Cerebellar cortex (tissue), 1 donor: ENCODE measurements around the gene SORCS3.

Experiments
- DNase-seq: peaks from one replicate; pipeline ENCODE4 v3.0.0-alpha.2; 2015; ENCODE audit warnings: low spot score

SORCS3 gene

GRCh38 chr10:105023211-105024111 lies 382.4 kb downstream of the SORCS3 start:
- DNase-seq: no peak

DNA sequence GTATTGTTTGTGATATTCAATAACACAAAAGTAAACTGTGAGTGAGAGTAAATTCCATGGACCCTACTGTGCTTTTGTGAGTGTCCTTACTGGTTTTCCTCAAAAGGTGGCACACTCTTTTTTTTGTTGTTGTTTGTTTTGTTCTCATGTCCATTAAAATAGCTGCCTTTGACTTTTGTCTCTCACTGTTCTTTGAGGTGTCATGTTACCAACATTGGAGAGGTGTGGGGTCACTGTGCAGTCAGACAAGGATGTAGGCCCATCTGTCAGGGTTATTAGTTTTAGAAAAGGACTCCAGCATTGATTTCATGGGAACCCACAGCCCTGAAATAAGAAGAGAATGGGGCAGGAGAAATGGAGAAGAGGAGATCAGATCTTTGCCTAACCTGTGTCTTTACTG lies 383.1 kb downstream of the SORCS3 start:
- no peak for DNase-seq

GRCh38 chr10:105025092-105025491 lies 384.0 kb downstream of the SORCS3 start:
- DNase-seq: no peak

DNA sequence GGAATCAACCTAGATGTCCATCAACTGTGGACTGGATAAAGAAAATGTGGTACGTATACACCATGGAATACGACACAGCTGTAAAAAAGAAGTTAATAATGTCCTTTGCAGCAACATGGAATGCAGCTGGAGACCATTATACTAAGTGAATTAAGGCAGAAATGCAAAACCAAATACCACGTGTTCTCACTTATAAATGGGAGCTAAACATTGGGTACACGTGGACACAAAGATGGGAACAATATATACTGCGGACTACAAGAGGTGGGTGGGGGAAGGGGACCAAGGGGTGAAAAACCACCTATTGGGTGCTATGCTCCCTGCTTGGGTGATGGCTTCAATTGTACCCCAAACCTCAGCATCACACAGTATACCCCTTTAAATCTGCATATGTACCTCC lies 385.5 kb downstream of the SORCS3 start:
- no peak for DNase-seq

GRCh38 chr10:105029286-105029685 lies 388.2 kb downstream of the SORCS3 start:
- DNase-seq: no peak

- no peak for DNase-seq
Observed at GRCh38 chr10:105037022-105037421, 395.9 kb downstream of the SORCS3 start.

- no peak for DNase-seq
Observed at GRCh38 chr10:105041956-105042355, 400.9 kb downstream of the SORCS3 start.

- no peak for DNase-seq
Observed at GRCh38 chr10:105042906-105043552, 401.9 kb downstream of the SORCS3 start.

DNA sequence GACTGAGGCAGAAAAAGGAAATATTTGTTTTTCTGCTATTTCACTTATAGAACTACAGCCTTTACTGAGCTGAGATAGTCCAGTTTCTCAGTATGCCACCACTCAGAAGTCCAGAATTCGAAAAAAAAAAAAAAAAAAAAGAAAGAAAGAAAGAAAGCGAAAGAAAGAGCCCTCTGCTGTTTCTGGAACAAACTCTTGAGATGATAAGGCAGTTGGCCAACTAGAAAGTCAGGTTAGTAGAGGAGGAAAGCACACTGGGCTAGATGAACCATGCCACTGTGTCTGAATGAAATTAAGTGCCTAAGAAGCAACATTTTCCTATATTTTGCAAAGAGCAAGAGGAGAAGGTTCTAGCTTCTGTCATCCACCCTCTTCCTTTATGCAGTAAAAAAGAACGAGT lies 403.8 kb downstream of the SORCS3 start:
- no peak for DNase-seq

- DNase-seq: no peak
Observed at GRCh38 chr10:105056413-105056812, 415.3 kb downstream of the SORCS3 start.

- DNase-seq: no peak
Observed at GRCh38 chr10:105062951-105063350, 421.9 kb downstream of the SORCS3 start.

GRCh38 chr10:105063796-105064195 lies 422.7 kb downstream of the SORCS3 start:
- DNase-seq: peak; percentile 12

GRCh38 chr10:105068497-105068896 lies 427.4 kb downstream of the SORCS3 start:
- DNase-seq: no peak

- DNase-seq: no peak
Observed at GRCh38 chr10:105070249-105070648, 429.2 kb downstream of the SORCS3 start.

GRCh38 chr10:105070952-105071351 lies 429.9 kb downstream of the SORCS3 start:
- no peak for DNase-seq

GRCh38 chr10:105071980-105072379 lies 430.9 kb downstream of the SORCS3 start:
- DNase-seq: no peak

GRCh38 chr10:105073999-105074398 lies 432.9 kb downstream of the SORCS3 start:
- DNase-seq: no peak

GRCh38 chr10:105075031-105075430 lies 433.9 kb downstream of the SORCS3 start:
- no peak for DNase-seq

DNA sequence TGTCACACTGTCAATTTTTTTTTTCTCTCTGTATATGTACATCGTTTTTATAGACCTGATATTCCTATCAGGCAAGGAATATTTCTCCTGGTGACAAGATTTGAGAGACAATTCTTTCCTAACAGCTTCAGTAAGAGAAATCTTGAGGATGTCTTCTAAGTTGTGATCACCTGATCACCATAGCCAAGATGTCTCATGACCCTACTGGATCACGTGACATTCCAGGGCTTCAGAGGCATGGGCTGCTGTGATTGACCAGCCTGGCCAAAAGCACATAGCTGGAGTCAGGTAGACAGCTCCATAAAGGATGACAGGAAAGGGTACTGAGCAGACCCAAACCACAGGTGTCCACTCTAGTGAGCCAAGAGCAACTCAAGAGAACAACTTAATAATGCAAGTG lies 444.9 kb downstream of the SORCS3 start:
- no peak for DNase-seq

- DNase-seq: no peak
Observed at GRCh38 chr10:105094048-105094447, 453.0 kb downstream of the SORCS3 start.

- no peak for DNase-seq
Observed at GRCh38 chr10:105096316-105096715, 455.2 kb downstream of the SORCS3 start.

DNA sequence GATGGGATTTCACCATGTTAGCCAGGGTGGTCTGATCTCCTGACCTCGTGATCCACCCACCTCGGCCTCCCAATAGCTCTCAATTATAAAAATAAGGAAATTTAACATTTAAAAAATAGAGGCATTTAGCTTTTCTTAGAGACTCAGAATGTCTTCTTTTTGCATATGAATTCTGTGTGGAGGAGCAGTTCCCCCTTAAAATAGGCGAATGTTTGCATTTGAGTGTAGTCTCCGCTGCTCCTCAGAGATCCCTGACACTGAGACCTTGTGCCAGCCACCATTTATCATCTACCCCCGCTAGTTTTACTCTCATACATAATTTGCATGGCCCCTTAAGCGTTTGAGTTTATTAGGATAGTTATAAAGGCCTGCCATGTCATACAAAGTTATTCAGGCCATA lies 461.9 kb downstream of the SORCS3 start:
- no peak for DNase-seq

DNA sequence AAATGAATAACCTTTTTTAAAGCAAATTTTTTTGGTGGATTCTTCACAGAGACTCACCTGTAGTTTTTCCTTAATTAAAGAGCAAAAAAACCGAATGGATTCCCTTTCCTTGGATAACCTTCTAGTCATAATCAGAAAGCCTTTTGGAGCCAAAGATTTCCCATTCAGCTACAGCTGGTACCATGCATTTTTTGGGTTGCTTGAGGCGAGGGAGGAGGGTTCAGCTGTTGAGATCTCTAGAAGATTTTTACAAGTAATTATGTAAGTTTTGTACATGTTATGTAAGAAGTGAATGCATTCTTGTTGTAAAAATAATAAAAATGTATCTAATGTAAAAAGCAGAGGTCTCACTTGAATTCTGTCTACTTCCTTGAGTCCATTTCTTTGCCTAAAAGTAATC lies 463.2 kb downstream of the SORCS3 start:
- DNase-seq: no peak
